Neutrophil (primary cell): ENCODE measurements around the gene RAB14.
A peak's percentile ranks its signal among the peaks of the same experiment; 100 is the strongest.

Source experiments
- H3K27ac ChIP-seq: fragments of 200-600 bp; sonication (generic); 2 replicates; pipeline ENCODE4 v1.5.1; 2016; ENCODE audit warnings: mild to moderate bottlenecking, moderate library complexity
- H3K27me3 ChIP-seq: fragments of 200-600 bp; sonication (generic); 2 replicates; pipeline ENCODE4 v1.6.0; 2016; ENCODE audit warnings: mild to moderate bottlenecking
- H3K36me3 ChIP-seq: fragments of 200-600 bp; sonication (generic); 2 replicates; pipeline ENCODE4 v1.5.1; 2017
- H3K4me1 ChIP-seq, 2 experiments: fragments of 200-600 bp in 1 of 2; sonication (generic) in 1 of 2; 1 replicate in 1 of 2; 2 replicates in 1 of 2; pipeline versions ENCODE4 v1.5.1 to v1.6.1; 2013 to 2016; ENCODE audit warnings: low read depth in 1 of 2, low read length in 1 of 2, mild to moderate bottlenecking in 1 of 2, moderate library complexity in 1 of 2; ENCODE audit not compliant: control insufficient read depth in 1 of 2, insufficient read depth in 1 of 2
- H3K4me3 ChIP-seq, 2 experiments: fragments of 200-600 bp in 1 of 2; sonication (generic) in 1 of 2; 1 replicate in 1 of 2; 2 replicates in 1 of 2; pipeline ENCODE4 v1.5.1; 2013 to 2016; ENCODE audit warnings: low read depth in 1 of 2, low read length in 1 of 2, mild to moderate bottlenecking in 1 of 2, moderate library complexity in 1 of 2
- H3K9me3 ChIP-seq: fragments of 200-600 bp; sonication (generic); 2 replicates; pipeline ENCODE4 v1.5.1; 2016
- CTCF ChIP-seq: fragments of 200-600 bp; sonication (generic); IDR thresholded peaks from 2 replicates; pipeline ENCODE4 v1.5.1; 2016; ENCODE audit warnings: antibody characterized with exemption

Gene RAB14

GRCh38 chr9:121204121-121204520, 2.5 kb upstream of the RAB14 start:
- Histone ChIP-seq H3K27me3 (no peaks in the 10 kb centered on the region), H3K27ac (no peak overlapping the region), H3K36me3 (no peaks in the 10 kb centered on the region), H3K9me3 (no peaks in the 10 kb centered on the region), H3K4me1 (peaks cover 24 to 34% of the 10 kb centered on the region in 2 experiments), H3K4me3 (no peak overlapping the region)
- TF ChIP-seq CTCF, result no peak

- no peaks in the 10 kb centered on the region for H3K9me3 ChIP-seq
- H3K4me3 ChIP-seq, result peak overlapping the region; percentile 86 to 88
- TF ChIP-seq CTCF, result no peak
- H3K36me3 ChIP-seq, result no peaks in the 10 kb centered on the region
- H3K27me3 ChIP-seq, result no peaks in the 10 kb centered on the region
- H3K27ac ChIP-seq, result peak overlapping the region; percentile 95
- peaks cover 50 to 55% of the 10 kb centered on the region in 2 experiments for H3K4me1 ChIP-seq
Observed at GRCh38 chr9:121201045-121201737, 478 bp downstream of the RAB14 start.

- peak overlapping the region; percentile 95 for H3K27ac ChIP-seq
- H3K27me3 ChIP-seq, result no peaks in the 10 kb centered on the region
- H3K36me3 ChIP-seq, result no peaks in the 10 kb centered on the region
- TF ChIP-seq CTCF, result no peak
- peak overlapping the region; percentile 86 to 88 for H3K4me3 ChIP-seq
- H3K4me1 ChIP-seq, result peaks cover 50 to 63% of the 10 kb centered on the region in 2 experiments
- H3K9me3 ChIP-seq, result no peaks in the 10 kb centered on the region
Observed at GRCh38 chr9:121200356-121200755, 1.3 kb downstream of the RAB14 start.

- no peak for TF ChIP-seq CTCF
- Histone ChIP-seq H3K36me3 (no peaks in the 10 kb centered on the region), H3K27me3 (no peaks in the 10 kb centered on the region), H3K4me3 (peak overlapping the region; percentile 86 to 88), H3K27ac (peak overlapping the region; percentile 95), H3K9me3 (no peaks in the 10 kb centered on the region), H3K4me1 (peaks cover 50 to 68% of the 10 kb centered on the region in 2 experiments)
Observed at GRCh38 chr9:121199921-121200320, 1.7 kb downstream of the RAB14 start.

GRCh38 chr9:121198512-121199042, 3.1 kb downstream of the RAB14 start:
- Histone ChIP-seq H3K27me3 (no peaks in the 10 kb centered on the region), H3K4me3 (no peak overlapping the region)

More at GRCh38 chr9:121198512-121199042, 3.1 kb downstream of the RAB14 start:
- Histone ChIP-seq H3K27ac (no peak overlapping the region), H3K36me3 (no peaks in the 10 kb centered on the region), H3K9me3 (no peaks in the 10 kb centered on the region), H3K4me1 (peaks cover 59 to 79% of the 10 kb centered on the region in 2 experiments)
- TF ChIP-seq CTCF, result no peak
